Mammary epithelial cell (primary cell): Measurements from ENCODE around the gene EARS2.

Experiments
- EZH2 ChIP-seq: IDR thresholded peaks from 2 replicates; pipeline ENCODE4 v1.6.1; 2012; ENCODE audit warnings: low read length, inconsistent platforms, borderline replicate concordance
- TF ChIP-seq, protein P1 (sequence below), 2 donors: IDR thresholded peaks in 1 of 2; conservative IDR thresholded peaks in 1 of 2; 2 replicates each; pipeline ENCODE4 v1.5.1; 2011 to 2012; ENCODE audit warnings: inconsistent platforms in 2 of 2, low read length in 2 of 2, mild to moderate bottlenecking in 2 of 2, control low read depth in 1 of 2, low read depth in 1 of 2; ENCODE audit not compliant: insufficient read depth in 1 of 2; ENCODE audit errors: extremely low read depth in 1 of 2

- TF ChIP-seq, protein P1, sequence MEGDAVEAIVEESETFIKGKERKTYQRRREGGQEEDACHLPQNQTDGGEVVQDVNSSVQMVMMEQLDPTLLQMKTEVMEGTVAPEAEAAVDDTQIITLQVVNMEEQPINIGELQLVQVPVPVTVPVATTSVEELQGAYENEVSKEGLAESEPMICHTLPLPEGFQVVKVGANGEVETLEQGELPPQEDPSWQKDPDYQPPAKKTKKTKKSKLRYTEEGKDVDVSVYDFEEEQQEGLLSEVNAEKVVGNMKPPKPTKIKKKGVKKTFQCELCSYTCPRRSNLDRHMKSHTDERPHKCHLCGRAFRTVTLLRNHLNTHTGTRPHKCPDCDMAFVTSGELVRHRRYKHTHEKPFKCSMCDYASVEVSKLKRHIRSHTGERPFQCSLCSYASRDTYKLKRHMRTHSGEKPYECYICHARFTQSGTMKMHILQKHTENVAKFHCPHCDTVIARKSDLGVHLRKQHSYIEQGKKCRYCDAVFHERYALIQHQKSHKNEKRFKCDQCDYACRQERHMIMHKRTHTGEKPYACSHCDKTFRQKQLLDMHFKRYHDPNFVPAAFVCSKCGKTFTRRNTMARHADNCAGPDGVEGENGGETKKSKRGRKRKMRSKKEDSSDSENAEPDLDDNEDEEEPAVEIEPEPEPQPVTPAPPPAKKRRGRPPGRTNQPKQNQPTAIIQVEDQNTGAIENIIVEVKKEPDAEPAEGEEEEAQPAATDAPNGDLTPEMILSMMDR (conservative IDR thresholded peaks at IDR 0.05 in 1 of 2, IDR thresholded peaks at IDR 0.05 in 1 of 2; ENCODE audit: extremely low read depth in 1 of 2, insufficient read depth in 1 of 2, low read depth in 1 of 2, low read length in 2 of 2) = no peak
- no peak for TF ChIP-seq EZH2
Observed at GRCh38 chr16:23523876-23524385, 33.2 kb downstream of the EARS2 start.
